ENCODE measurements around the gene TPBGL.

Gene TPBGL

GRCh38 chr11:75244052-75244814 lies 3.7 kb downstream of the TPBGL start:
- peaks cover 0 to 70% of the 10 kb centered on the region in 2 donors for H3K27me3 ChIP-seq
- DNase-seq, result peak in 1 of 2 donors; percentile 20
- H3K36me3 ChIP-seq, result no peaks in the 10 kb centered on the region
- no peak overlapping the region for H3K4me3 ChIP-seq
- no peaks in the 10 kb centered on the region for H3K9me3 ChIP-seq
- intact Hi-C loops (cut with DNase I; ENCODE audit: low total_unique reads), result loop anchor here (5.0 kb wide), 1 partner anchor 97 kb away; no protein-coding TSS in a partner anchor
- no peak overlapping the region for H3K27ac ChIP-seq
- no peak for TF ChIP-seq CTCF (IDR thresholded peaks at IDR 0.05)
- peaks cover 0 to 27% (median 17%) of the 10 kb centered on the region in 4 donors for H3K4me1 ChIP-seq

- DNase-seq, result peak; percentile 9 to 25
- intact Hi-C loops (cut with DNase I; ENCODE audit: low total_unique reads), result no loop called here
- peaks cover 0 to 68% of the 10 kb centered on the region in 2 donors for H3K27me3 ChIP-seq
Measured at GRCh38 chr11:75245356-75246005, 4.9 kb downstream of the TPBGL start.

GRCh38 chr11:75246006-75246670 lies 5.6 kb downstream of the TPBGL start:
- peak; percentile 4 to 56 for DNase-seq
- Histone ChIP-seq H3K4me1 (peaks cover 0 to 14% (median 8%) of the 10 kb centered on the region in 4 donors), H3K4me3 (no peak overlapping the region), H3K27ac (no peak overlapping the region), H3K36me3 (no peaks in the 10 kb centered on the region), H3K27me3 (peaks cover 0 to 62% of the 10 kb centered on the region in 2 donors), H3K9me3 (no peaks in the 10 kb centered on the region)
- intact Hi-C loops (cut with DNase I; ENCODE audit: low total_unique reads), result no loop called here
- TF ChIP-seq CTCF (IDR thresholded peaks at IDR 0.05), result no peak

More at GRCh38 chr11:75245356-75246005, 4.9 kb downstream of the TPBGL start:
- no peak for TF ChIP-seq CTCF (IDR thresholded peaks at IDR 0.05)
- Histone ChIP-seq H3K4me3 (no peak overlapping the region), H3K4me1 (peaks cover 0 to 21% (median 12%) of the 10 kb centered on the region in 4 donors), H3K9me3 (no peaks in the 10 kb centered on the region), H3K36me3 (no peaks in the 10 kb centered on the region), H3K27ac (no peak overlapping the region)

- TF ChIP-seq CTCF (IDR thresholded peaks at IDR 0.05), result no peak
- peaks cover 0 to 58% of the 10 kb centered on the region in 2 donors for H3K27me3 ChIP-seq
Measured at GRCh38 chr11:75246671-75247350, 6.2 kb downstream of the TPBGL start.

GRCh38 chr11:75248924-75249256 lies 8.3 kb downstream of the TPBGL start:
- Histone ChIP-seq H3K4me3 (no peak overlapping the region), H3K27me3 (peaks cover 0 to 38% of the 10 kb centered on the region in 2 donors), H3K9me3 (peaks cover 0 to 6% (median 3%) of the 10 kb centered on the region in 3 donors), H3K4me1 (no peaks in the 10 kb centered on the region), H3K27ac (no peak overlapping the region), H3K36me3 (no peaks in the 10 kb centered on the region)
- no peak for TF ChIP-seq CTCF (IDR thresholded peaks at IDR 0.05)
- intact Hi-C loops (cut with DNase I; ENCODE audit: low total_unique reads), result no loop called here
- DNase-seq, result no peak

More at GRCh38 chr11:75246671-75247350, 6.2 kb downstream of the TPBGL start:
- Histone ChIP-seq H3K36me3 (no peaks in the 10 kb centered on the region), H3K9me3 (no peaks in the 10 kb centered on the region), H3K4me1 (peaks cover 0 to 10% (median 6%) of the 10 kb centered on the region in 4 donors), H3K27ac (no peak overlapping the region), H3K4me3 (no peak overlapping the region)
- DNase-seq, result peak; percentile 13 to 24
- intact Hi-C loops (cut with DNase I; ENCODE audit: low total_unique reads), result no loop called here
